AG08395 (cell line): ENCODE measurements around the gene ABCC9.

Source experiments
- DNase-seq: peaks from one replicate; pipeline ENCODE4 v3.0.0; 2012; ENCODE audit warnings: mixed read lengths, low spot score

Gene ABCC9

DNA sequence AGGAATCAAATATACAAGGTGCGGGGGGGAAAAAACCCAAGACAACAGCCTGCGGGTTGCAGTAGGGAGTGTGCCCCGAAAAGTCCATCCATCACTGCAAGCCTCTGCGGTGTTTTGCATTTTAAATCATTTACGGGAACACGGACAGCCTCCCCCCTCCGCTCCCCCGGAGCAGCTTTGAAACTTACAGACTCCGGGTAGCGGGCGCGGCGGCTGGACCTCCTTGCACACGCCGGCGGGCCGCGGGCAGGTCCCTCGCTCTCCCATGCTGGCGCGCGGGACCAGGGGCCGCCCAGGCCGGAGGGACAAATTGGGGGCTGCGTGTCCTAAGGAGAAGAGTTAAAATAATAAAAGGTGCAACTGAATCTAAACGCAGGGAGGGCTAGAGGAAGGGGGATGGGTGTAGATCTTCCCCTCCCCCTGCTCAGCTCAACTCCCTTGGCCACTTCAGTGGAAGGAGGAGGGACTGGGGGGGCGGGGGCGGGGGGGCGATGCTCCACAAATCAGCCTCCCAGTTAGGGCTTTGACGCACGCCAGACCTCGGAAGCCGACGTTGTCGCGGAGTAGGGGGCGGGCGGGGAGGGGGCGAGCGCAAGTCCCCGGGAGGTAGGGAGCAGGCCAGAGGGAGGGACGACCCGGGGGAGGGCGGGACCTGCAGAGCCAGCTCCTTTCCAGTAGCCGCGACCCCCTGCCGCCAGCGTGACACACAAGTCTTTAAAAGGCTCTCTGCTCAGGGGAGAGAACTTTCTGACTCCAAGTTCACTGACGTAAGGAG, 166.7 kb downstream of the ABCC9 start, which contains the start of gene KCNJ8:
Gene KCNJ8 (minus strand): TSS at position 349 of the 775 bp plus-strand sequence. CDS start 1,090 bp downstream, outside the sequence.
- DNase-seq, result no peak

DNA sequence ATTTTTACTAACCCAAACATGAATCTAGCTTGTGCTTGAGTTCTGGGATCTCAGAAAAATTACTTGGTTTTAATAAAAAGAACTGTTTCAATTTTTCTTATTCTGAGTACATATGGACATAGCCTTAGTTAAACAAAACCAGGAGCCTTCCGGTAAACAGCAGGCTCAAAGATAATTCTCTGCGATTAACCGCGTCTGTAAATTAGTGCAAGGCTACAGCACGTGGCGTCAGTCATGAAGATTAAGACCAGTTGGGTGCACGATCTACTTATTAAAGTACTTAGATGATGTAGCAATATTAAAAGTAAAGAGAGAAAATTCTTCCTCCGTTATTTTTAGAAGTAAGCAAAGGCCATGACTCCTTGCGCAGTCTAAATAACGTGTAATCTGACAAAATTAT, 167.4 kb downstream of the ABCC9 start:
- DNase-seq, result no peak

DNA sequence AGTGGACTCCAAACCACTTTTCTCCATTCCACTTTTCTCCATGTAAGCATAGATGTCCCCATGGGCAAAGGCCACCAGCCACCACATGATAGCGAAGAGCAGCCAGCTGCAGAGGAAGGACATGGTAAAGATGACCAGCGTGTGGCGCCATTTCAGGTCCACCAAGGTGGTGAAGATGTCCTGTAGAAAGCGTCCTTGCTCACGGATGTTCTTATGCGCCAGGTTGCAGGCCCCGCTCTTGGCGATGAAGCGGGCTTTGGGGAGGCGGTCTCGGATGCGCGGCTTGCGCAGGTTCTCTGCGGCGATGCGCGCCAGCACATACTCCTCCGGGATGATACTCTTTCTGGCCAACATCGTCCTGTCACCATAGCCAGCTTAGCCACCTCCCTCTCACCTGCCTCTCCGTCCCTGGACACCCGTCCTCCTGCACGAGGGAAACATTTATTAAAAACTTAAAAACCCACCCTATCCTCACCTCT, 167.9 kb downstream of the ABCC9 start:
- DNase-seq, result no peak

DNA sequence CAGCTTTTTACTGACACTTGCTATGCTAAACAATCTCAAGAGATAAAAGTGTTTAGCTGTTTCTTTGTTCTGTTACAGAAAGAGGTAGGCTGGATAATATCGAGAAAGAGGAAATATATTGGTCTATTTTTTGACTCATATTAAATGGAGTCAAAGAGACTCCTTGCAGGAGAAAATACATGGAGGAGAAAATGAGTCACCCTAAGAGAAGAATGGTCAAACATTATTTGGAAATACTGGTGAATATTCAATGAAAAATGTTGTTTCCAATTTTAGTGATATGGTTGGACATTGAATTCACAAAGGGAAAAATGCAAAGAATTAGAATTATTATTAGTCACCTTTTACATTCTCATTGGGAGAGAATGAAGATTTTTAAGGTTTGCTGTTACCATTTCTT, 169.9 kb downstream of the ABCC9 start:
- DNase-seq, result peak; percentile 10

DNA sequence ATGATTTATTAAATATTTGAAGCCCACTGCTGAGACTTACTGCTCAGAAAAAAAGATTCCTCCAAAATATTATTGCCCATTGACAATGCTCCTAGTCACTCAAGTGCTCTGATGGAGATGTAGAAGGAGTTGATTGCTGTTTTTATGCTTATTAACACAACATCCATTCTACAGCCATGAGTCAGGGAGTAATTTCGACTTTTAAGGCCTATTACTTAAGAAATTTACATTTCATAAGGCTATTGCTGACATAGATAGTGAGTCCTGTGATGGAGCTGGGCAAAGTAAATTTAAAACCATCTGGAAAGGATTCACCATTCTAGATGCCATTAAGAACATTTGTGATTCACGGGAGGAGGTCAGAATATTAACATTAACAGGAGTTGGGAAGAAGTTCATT, 171.9 kb downstream of the ABCC9 start:
- DNase-seq, result no peak

DNA sequence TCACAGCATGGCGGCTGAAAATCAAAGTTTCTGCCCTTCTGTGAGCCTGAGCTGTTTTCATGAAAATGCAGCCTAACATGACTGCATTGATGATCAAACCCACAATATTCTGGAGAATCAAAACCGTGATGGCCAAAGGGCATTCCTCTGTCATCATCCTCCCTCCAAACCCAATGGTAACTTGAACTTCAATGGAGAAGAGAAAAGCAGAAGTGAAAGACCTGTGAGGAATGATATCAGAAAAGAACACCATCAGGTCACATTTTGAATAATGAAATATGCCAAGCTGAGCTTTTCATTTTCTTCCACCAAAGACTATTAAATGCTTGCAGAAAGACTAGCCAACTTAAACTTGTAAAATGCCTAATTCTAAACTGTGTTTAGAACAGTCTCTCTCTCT, 174.8 kb downstream of the ABCC9 start:
- no peak for DNase-seq

DNA sequence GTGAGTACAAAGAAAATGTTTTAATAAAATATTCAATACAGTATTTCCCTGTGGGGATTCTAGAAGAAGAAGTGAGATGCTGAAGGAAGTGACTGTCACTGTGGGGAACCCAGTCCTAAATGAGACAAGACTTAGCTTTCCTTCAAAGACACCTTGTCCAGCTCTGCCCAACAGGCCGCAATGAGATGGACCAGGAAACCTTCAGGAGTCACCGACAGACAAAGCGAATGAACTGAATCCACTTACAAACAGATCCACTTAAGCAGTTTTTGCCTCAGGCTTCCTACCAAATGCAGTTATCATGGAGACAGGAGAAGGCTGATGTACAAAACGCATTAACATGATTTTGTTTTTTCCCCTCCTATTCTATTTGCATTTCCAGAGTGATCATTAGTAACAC, 176.3 kb downstream of the ABCC9 start:
- DNase-seq, result no peak

DNA sequence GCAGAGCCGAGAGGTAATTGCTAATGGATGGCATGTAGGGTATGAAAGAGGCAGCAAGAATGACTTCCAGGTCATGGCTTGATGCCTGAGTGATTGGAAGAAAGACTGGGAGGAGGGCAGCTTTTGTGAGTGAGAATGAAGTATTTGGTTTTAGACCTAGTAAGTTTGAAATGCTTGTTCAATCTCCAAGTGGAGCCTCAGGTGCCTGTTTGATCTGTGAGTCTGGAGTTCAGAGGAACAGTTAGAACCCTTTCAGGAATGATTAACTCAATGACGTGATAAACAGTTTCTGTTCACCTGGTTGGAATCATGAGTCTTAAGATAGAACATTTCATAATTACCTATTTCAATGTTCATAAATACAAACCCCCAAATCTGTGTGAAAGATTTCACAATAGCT, 177.2 kb downstream of the ABCC9 start:
- DNase-seq, result no peak

DNA sequence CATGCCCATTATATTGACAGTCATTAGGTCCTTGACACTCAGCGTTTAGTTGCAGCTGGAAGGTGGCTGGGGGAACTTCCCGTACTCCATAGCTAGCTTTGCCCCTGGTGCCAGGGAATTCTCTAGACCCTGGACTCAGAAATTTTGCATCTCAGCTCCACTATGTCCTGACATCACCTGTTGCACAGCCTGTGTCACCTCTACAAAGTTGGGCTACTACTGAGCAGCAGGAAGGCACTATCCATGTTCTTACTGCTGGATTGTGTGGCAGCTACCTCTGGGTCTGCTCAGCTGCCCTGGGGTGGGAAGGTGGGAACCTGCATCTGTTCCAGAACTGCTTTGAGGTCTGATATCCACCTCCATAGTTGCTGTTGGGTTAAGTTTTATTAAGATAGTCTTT, 177.7 kb downstream of the ABCC9 start:
- DNase-seq, result no peak

DNA sequence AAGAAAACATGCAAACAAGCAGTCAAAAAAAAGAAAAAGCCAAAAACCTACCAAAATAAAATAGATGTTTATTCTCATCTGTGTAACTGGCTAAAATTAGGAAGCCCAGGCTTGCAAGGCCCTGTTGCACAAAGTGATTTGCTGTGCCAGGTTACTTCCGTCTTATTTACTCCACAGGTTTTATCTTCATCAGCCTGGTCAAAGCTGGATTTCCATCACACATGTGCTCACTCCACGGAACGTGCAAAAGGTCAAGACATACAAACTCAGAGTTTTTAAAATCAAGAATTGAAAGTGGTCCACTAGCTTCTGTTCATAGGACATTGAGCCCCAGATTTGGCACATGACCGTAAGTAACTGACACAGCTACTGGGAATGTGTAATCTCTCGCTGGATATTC, 181.5 kb downstream of the ABCC9 start:
- no peak for DNase-seq

DNA sequence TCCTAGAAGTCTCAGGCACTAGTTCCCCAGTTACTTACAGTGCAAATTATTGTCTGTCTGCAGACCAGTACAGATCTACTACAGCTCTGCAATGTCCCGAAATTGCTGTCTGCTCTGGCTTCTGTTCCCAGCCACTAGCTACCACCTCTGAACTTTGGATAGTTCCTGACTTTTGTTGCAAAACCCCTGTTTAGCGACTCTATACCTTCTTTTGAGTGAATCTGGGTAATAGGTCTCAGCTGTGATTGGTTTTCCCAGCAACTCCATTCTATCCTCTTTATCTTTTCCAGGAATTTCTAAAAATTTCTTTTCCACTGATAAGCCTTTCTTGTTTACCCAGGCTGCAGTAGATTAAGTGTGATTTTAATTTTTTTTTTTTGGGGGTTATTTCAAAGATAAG, 183.5 kb downstream of the ABCC9 start:
- no peak for DNase-seq

DNA sequence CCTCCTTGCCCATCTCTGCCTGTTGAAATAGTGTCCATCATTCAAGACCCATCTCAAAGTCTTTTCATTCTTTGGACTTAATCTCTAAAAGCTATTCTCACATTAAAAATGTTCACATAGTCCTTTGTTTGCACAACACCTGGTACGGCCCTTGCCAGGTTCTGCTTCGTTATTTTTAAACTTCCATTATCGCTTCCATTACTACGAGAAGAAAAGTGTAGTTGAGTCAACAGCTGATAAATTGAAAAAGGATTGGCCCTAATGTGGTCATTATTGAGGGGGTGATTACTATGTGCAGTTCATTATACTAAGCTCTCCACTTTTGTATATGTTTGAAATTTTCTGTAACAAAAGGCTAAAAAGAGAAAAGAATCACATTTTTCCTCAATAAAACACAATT, 184.5 kb downstream of the ABCC9 start:
- no peak for DNase-seq

DNA sequence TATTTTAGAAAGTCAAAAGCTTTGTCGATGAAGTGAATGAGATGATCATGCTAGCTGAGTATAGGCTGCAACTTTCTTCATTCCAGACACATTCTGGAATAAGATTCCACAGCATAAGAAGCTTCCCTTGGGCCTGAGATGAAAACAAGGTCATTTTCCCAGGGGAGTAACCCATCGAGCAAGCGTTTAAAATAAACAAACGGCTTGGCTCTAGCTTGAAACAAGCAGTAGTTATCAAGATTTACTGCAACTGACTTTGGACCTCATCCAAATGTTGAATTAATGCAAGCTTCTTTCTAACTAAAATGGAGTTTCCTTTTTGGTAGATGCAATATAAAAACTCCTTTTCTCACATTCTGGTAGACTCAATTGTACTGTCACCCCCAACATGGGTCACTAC, 189.7 kb downstream of the ABCC9 start:
- no peak for DNase-seq
